Esophagus muscularis mucosa (tissue), 4 donors: ENCODE results near the gene MTNR1B. TPM values are rescaled to one million over a fixed set of nuclear protein-coding genes. Genes with fewer than 3 reads are reported as not detected.

Source experiments
- DNase-seq: peaks from one replicate; pipeline ENCODE4 v3.0.0-alpha.2; 2017; ENCODE audit errors: extremely low spot score
- H3K27ac ChIP-seq, 4 donors: fragments of 200-600 bp; sonication (generic); replicated peaks in 1 of 4; 1 replicate in 3 of 4; 2 replicates in 1 of 4; pipeline ENCODE4 v1.5.1; 2016 to 2019; ENCODE audit warnings: mild to moderate bottlenecking in 1 of 4
- H3K27me3 ChIP-seq, 4 donors: fragments of 200-600 bp; sonication (generic); one replicate each; pipeline versions ENCODE4 v1.5.1 to v1.6.0; 2016 to 2019
- H3K36me3 ChIP-seq, 4 donors: fragments of 200-600 bp; sonication (generic); one replicate each; pipeline ENCODE4 v1.5.1; 2016 to 2019
- H3K4me1 ChIP-seq, 4 donors: fragments of 200-600 bp; sonication (generic); one replicate each; pipeline ENCODE4 v1.5.1; 2016 to 2019
- H3K4me3 ChIP-seq, 4 donors: fragments of 200-600 bp; sonication (generic); 1 replicate in 2 of 4; 2 replicates in 2 of 4; pipeline ENCODE4 v1.5.1; 2016 to 2019; ENCODE audit warnings: mild to moderate bottlenecking in 4 of 4, moderate library complexity in 1 of 4
- H3K9me3 ChIP-seq, 4 donors: fragments of 200-600 bp; sonication (generic); 1 replicate in 3 of 4; 2 replicates in 1 of 4; pipeline ENCODE4 v1.5.1; 2016 to 2019
- EP300 ChIP-seq: sonication (generic); formaldehyde crosslinking; IDR thresholded peaks from one replicate; pipeline ENCODE4 v1.6.1; 2017; ENCODE audit warnings: antibody characterized with exemption
- POLR2A ChIP-seq: fragments of 450-650 bp; IDR thresholded peaks from one replicate; pipeline ENCODE4 v1.6.1; 2017; ENCODE audit warnings: antibody characterized with exemption, moderate library complexity, mild to moderate bottlenecking, low read depth
- POLR2AphosphoS5 ChIP-seq, 2 donors: sonication (generic); formaldehyde crosslinking; IDR thresholded peaks; one replicate each; pipeline ENCODE4 v1.6.1; 2017; ENCODE audit warnings: antibody characterized with exemption in 2 of 2
- WGBS: methylation state at CpG from one replicate; pipeline ENCODE4 v1.1.5; 2018; 5-methylcytosine and 5-hydroxymethylcytosine counted together
- intact Hi-C: fragments of 100-400 bp; cut with DNase I; formaldehyde crosslinking; loops from one replicate; pipeline ENCODE4 v1.15.1; 2023
- total RNA-seq, 4 donors: library from RNA; depleted of rRNA; stranded (reverse); fragments of >200 nt; gene quantifications; one replicate each; pipeline versions ENCODE4 v1.1.0 to v1.2.1, GENCODE V29; 2016
- TF ChIP-seq, protein P1 (sequence below), 3 experiments: fragments of 200-600 bp in 2 of 3; fragments of 450-650 bp in 1 of 3; sonication (generic) in 2 of 3; IDR thresholded peaks; one replicate each; pipeline ENCODE4 v1.5.1; 2017 to 2019; ENCODE audit warnings: antibody characterized with exemption in 3 of 3, mild to moderate bottlenecking in 2 of 3, moderate library complexity in 1 of 3

The MTNR1B gene
- total RNA-seq, 4 donors from 2014 or later, result not detected

GRCh38 chr11:92972248-92972647 is 2.8 kb downstream of the MTNR1B start:
- TF ChIP-seq POLR2AphosphoS5 (IDR thresholded peaks at IDR 0.05) (no peak), EP300 (no peak), POLR2A (no peak)
- TF ChIP-seq, protein P1, sequence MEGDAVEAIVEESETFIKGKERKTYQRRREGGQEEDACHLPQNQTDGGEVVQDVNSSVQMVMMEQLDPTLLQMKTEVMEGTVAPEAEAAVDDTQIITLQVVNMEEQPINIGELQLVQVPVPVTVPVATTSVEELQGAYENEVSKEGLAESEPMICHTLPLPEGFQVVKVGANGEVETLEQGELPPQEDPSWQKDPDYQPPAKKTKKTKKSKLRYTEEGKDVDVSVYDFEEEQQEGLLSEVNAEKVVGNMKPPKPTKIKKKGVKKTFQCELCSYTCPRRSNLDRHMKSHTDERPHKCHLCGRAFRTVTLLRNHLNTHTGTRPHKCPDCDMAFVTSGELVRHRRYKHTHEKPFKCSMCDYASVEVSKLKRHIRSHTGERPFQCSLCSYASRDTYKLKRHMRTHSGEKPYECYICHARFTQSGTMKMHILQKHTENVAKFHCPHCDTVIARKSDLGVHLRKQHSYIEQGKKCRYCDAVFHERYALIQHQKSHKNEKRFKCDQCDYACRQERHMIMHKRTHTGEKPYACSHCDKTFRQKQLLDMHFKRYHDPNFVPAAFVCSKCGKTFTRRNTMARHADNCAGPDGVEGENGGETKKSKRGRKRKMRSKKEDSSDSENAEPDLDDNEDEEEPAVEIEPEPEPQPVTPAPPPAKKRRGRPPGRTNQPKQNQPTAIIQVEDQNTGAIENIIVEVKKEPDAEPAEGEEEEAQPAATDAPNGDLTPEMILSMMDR (IDR thresholded peaks at IDR 0.05), result no peak
- H3K4me3 ChIP-seq, result no peak overlapping the region
- H3K9me3 ChIP-seq, result no peaks in the 10 kb centered on the region
- H3K4me1 ChIP-seq, result peaks cover 0 to 7% (median 3%) of the 10 kb centered on the region in 4 donors
- intact Hi-C loops, result no loop called here
- 97% methylated on average over 2 of the region's 2 CpGs for WGBS
- no peak overlapping the region for H3K27ac ChIP-seq
- peaks cover 0 to 27% (median 4%) of the 10 kb centered on the region in 4 donors for H3K27me3 ChIP-seq
- H3K36me3 ChIP-seq, result no peaks in the 10 kb centered on the region
- no peak for DNase-seq

- H3K4me1 ChIP-seq, result no peaks in the 10 kb centered on the region
- H3K9me3 ChIP-seq, result no peaks in the 10 kb centered on the region
- TF ChIP-seq POLR2AphosphoS5 (IDR thresholded peaks at IDR 0.05), result no peak
- TF ChIP-seq, protein P1 (IDR thresholded peaks at IDR 0.05), result no peak
- TF ChIP-seq EP300, result no peak
- TF ChIP-seq POLR2A, result no peak
- WGBS, result 87% methylated on average over 3 of the region's 3 CpGs
- no peaks in the 10 kb centered on the region for H3K36me3 ChIP-seq
- no peak overlapping the region for H3K27ac ChIP-seq
- peaks cover 0 to 13% (median 0%) of the 10 kb centered on the region in 4 donors for H3K27me3 ChIP-seq
- no peak overlapping the region for H3K4me3 ChIP-seq
- intact Hi-C loops, result no loop called here
- DNase-seq, result no peak
Measured at GRCh38 chr11:92975285-92975684, 5.8 kb downstream of the MTNR1B start.

- Histone ChIP-seq H3K4me1 (no peaks in the 10 kb centered on the region), H3K9me3 (no peaks in the 10 kb centered on the region), H3K27ac (no peak overlapping the region), H3K36me3 (no peaks in the 10 kb centered on the region), H3K4me3 (no peak overlapping the region), H3K27me3 (peaks cover 0 to under 1% (median 0%) of the 10 kb centered on the region in 4 donors)
- TF ChIP-seq EP300 (no peak), POLR2A (no peak), POLR2AphosphoS5 (IDR thresholded peaks at IDR 0.05) (no peak)
- TF ChIP-seq, protein P1 (IDR thresholded peaks at IDR 0.05), result no peak
- no peak for DNase-seq
- intact Hi-C loops, result no loop called here
Measured at GRCh38 chr11:92976681-92977080, 7.2 kb downstream of the MTNR1B start.

- no peak for DNase-seq
- H3K4me1 ChIP-seq, result no peaks in the 10 kb centered on the region
- H3K9me3 ChIP-seq, result no peaks in the 10 kb centered on the region
- H3K4me3 ChIP-seq, result no peak overlapping the region
- TF ChIP-seq, protein P1 (IDR thresholded peaks at IDR 0.05), result no peak
- TF ChIP-seq POLR2AphosphoS5 (IDR thresholded peaks at IDR 0.05) (no peak), POLR2A (no peak), EP300 (no peak)
- no peak overlapping the region for H3K27ac ChIP-seq
- no peaks in the 10 kb centered on the region for H3K36me3 ChIP-seq
- 68% methylated on average over 2 of the region's 2 CpGs for WGBS
- no peaks in the 10 kb centered on the region for H3K27me3 ChIP-seq
- intact Hi-C loops, result no loop called here
Measured at GRCh38 chr11:92977401-92977800, 8.0 kb downstream of the MTNR1B start.
